Activated T-cell treated with anti-CD3 and anti-CD28 coated beads, Interleukin-2, amount 50 U/mL, for 72 hours (primary cell): ENCODE results near the gene NMRK1. TPM values are rescaled to one million over a fixed set of nuclear protein-coding genes. Genes with fewer than 3 reads are reported as not detected.

Experiments
- ATAC-seq, 2 donors: fragments of 150-1000 bp; cut with Tn5 transposase; replicated peaks in 1 of 2; 2 replicates each; pipeline ENCODE4 v1.10.0; 2021; ENCODE audit warnings: moderate library complexity in 2 of 2, mild to moderate bottlenecking in 1 of 2
- DNase-seq, 2 donors: peaks; one replicate each; pipeline ENCODE4 v3.0.0; 2021 to 2022; ENCODE audit warnings: mixed read lengths in 1 of 2
- H3K27ac Mint-ChIP-seq: one replicate; pipeline ENCODE4 v1.8.0; 2022; ENCODE audit warnings: mild to moderate bottlenecking, moderate library complexity, mixed read lengths
- H3K27me3 Mint-ChIP-seq: one replicate; pipeline ENCODE4 v1.8.0; 2022; ENCODE audit warnings: low read depth, mixed read lengths
- H3K36me3 Mint-ChIP-seq, 2 donors: one replicate each; pipeline ENCODE4 v1.8.0; 2022; ENCODE audit warnings: mixed read lengths in 2 of 2, mild to moderate bottlenecking in 1 of 2; ENCODE audit not compliant: insufficient read depth in 2 of 2
- H3K4me1 Mint-ChIP-seq: one replicate; pipeline ENCODE4 v1.8.0; 2022; ENCODE audit warnings: low read depth, mixed read lengths
- H3K4me3 Mint-ChIP-seq, 2 donors: one replicate each; pipeline ENCODE4 v1.8.0; 2022; ENCODE audit warnings: mild to moderate bottlenecking in 2 of 2, mixed read lengths in 2 of 2, moderate library complexity in 2 of 2
- H3K9me3 Mint-ChIP-seq, 2 donors: one replicate each; pipeline ENCODE4 v1.8.0; 2022; ENCODE audit warnings: mixed read lengths in 2 of 2
- total RNA-seq, 2 donors: library from RNA; stranded (reverse); gene quantifications; one replicate each; pipeline ENCODE4 v1.2.3, GENCODE V29; 2022

Gene NMRK1
- total RNA-seq, result 10 to 100 TPM; 41.0 to 59.3 TPM

GRCh38 chr9:75087824-75088645 is at the start of gene NMRK1, which contains the start of gene OSTF1:
NMRK1 (minus strand) TSS chr9:75088155; CDS start chr9:75083115, 5,040 bp downstream.
OSTF1 (plus strand) TSS chr9:75088514; CDS start chr9:75088693, 179 bp downstream.
- Mint-ChIP-seq H3K4me3 (peak within 1 kb of the TSS; percentile 93 to 98), H3K36me3 (peaks cover 2 to 5% of the 10 kb centered on the region in 2 donors), H3K27me3 (no peaks in the 10 kb centered on the region), H3K9me3 (no peaks in the 10 kb centered on the region), H3K27ac (peak within 1 kb of the TSS; percentile 97), H3K4me1 (peaks cover 66% of the 10 kb centered on the region)
- DNase-seq, result peak; percentile 95 to 97
- ATAC-seq, result peak; percentile 88 to 91

GRCh38 chr9:75134495-75134894 is 46.5 kb upstream of the NMRK1 start:
- peaks cover 0 to 5% of the 10 kb centered on the region in 2 donors for H3K9me3 Mint-ChIP-seq
- no peak overlapping the region for H3K27ac Mint-ChIP-seq
- peaks cover 20 to 44% of the 10 kb centered on the region in 2 donors for H3K36me3 Mint-ChIP-seq

DNA sequence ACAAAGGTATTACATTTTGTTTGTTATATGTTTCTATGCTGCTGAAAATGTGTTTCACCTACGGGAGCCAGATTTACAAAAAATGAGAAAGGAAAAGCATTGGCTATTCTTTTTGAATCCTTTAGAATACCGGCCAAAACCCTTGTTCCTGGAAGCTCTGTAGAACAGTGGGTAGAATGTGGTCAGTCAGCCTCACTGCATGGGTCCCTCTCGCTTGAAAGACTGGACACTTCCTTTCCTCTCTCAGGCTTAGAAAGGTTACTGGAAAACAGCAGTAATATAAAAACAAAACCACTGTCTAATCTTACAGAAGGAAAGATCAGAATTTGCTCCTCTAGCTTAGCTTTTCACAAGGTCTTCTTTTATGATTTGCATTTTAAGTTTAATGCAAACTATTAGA is 45.4 kb upstream of the NMRK1 start:
- H3K27me3 Mint-ChIP-seq, result no peaks in the 10 kb centered on the region
- no peak for DNase-seq
- ATAC-seq, result no peak
- H3K4me1 Mint-ChIP-seq, result peaks cover 12% of the 10 kb centered on the region
- peaks cover 0 to 5% of the 10 kb centered on the region in 2 donors for H3K9me3 Mint-ChIP-seq
- no peak overlapping the region for H3K4me3 Mint-ChIP-seq
- peaks cover 22 to 47% of the 10 kb centered on the region in 2 donors for H3K36me3 Mint-ChIP-seq
- peak overlapping the region; percentile 86 for H3K27ac Mint-ChIP-seq

More at GRCh38 chr9:75134495-75134894, 46.5 kb upstream of the NMRK1 start:
- peaks cover 11% of the 10 kb centered on the region for H3K4me1 Mint-ChIP-seq
- H3K27me3 Mint-ChIP-seq, result no peaks in the 10 kb centered on the region
- H3K4me3 Mint-ChIP-seq, result no peak overlapping the region
- ATAC-seq, result no peak
- DNase-seq, result no peak

GRCh38 chr9:75132244-75132643 is 44.3 kb upstream of the NMRK1 start:
- Mint-ChIP-seq H3K4me3 (no peak overlapping the region), H3K4me1 (peaks cover 21% of the 10 kb centered on the region)

DNA sequence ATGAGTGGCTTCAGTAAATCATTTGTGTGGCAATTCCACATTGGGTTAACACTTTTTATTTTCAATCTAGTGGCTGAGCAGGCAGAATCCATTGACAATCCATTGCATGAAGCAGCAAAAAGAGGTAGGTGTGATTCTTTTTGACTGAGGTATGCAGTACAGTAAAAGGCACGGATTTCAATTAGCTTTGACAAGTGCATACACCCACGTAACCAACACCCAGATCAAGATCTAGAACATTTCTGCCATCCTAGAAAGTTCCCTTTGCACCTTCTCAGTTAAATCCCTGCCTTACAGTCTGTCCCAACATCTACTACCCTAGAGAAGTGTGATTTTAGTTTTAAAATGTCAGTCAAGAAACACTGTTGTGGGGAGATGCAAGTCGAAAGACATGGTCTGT is 43.7 kb upstream of the NMRK1 start:
- peaks cover 21% of the 10 kb centered on the region for H3K4me1 Mint-ChIP-seq
- H3K27ac Mint-ChIP-seq, result peak overlapping the region; percentile 23
- no peak for ATAC-seq
- no peak for DNase-seq
- no peaks in the 10 kb centered on the region for H3K27me3 Mint-ChIP-seq
- H3K9me3 Mint-ChIP-seq, result peaks cover 0 to 5% of the 10 kb centered on the region in 2 donors
- no peak overlapping the region for H3K4me3 Mint-ChIP-seq
- peaks cover 17 to 36% of the 10 kb centered on the region in 2 donors for H3K36me3 Mint-ChIP-seq

More at GRCh38 chr9:75132244-75132643, 44.3 kb upstream of the NMRK1 start:
- H3K27ac Mint-ChIP-seq, result peak overlapping the region; percentile 23
- no peak for DNase-seq
- H3K36me3 Mint-ChIP-seq, result peaks cover 19 to 42% of the 10 kb centered on the region in 2 donors
- no peaks in the 10 kb centered on the region for H3K27me3 Mint-ChIP-seq
- peaks cover 0 to 5% of the 10 kb centered on the region in 2 donors for H3K9me3 Mint-ChIP-seq
- ATAC-seq, result no peak

- Mint-ChIP-seq H3K4me1 (peaks cover 21% of the 10 kb centered on the region), H3K36me3 (peaks cover 12 to 26% of the 10 kb centered on the region in 2 donors), H3K4me3 (no peak overlapping the region)
These were observed 42.8 kb upstream of the NMRK1 start for GRCh38 chr9:75130621-75131230.

GRCh38 chr9:75130172-75130571 is 42.2 kb upstream of the NMRK1 start:
- Mint-ChIP-seq H3K4me3 (no peak overlapping the region), H3K27me3 (no peaks in the 10 kb centered on the region), H3K27ac (peak overlapping the region; percentile 29), H3K4me1 (peaks cover 22% of the 10 kb centered on the region), H3K36me3 (peaks cover 12 to 23% of the 10 kb centered on the region in 2 donors), H3K9me3 (peaks cover 0 to 3% of the 10 kb centered on the region in 2 donors)
- DNase-seq (no peak), ATAC-seq (no peak)

More at GRCh38 chr9:75130621-75131230, 42.8 kb upstream of the NMRK1 start:
- no peak for DNase-seq
- Mint-ChIP-seq H3K27ac (peak overlapping the region; percentile 60), H3K9me3 (peaks cover 0 to 5% of the 10 kb centered on the region in 2 donors), H3K27me3 (no peaks in the 10 kb centered on the region)
- ATAC-seq, result no peak

GRCh38 chr9:75128535-75128934 is 40.6 kb upstream of the NMRK1 start:
- Mint-ChIP-seq H3K4me1 (peaks cover 31% of the 10 kb centered on the region), H3K4me3 (peak overlapping the region; percentile 12 to 37), H3K36me3 (peaks cover 7 to 20% of the 10 kb centered on the region in 2 donors), H3K27me3 (no peaks in the 10 kb centered on the region), H3K27ac (peak overlapping the region; percentile 76), H3K9me3 (no peaks in the 10 kb centered on the region)
- peak; percentile 90 to 98 for ATAC-seq
- no peak for DNase-seq

- DNase-seq (no peak), ATAC-seq (no peak)
- Mint-ChIP-seq H3K27ac (peak overlapping the region; percentile 8), H3K4me1 (peaks cover 30% of the 10 kb centered on the region), H3K36me3 (peaks cover 13 to 22% of the 10 kb centered on the region in 2 donors), H3K27me3 (no peaks in the 10 kb centered on the region), H3K4me3 (no peak overlapping the region), H3K9me3 (peaks cover 0 to 1% of the 10 kb centered on the region in 2 donors)
These were observed 35.7 kb upstream of the NMRK1 start for GRCh38 chr9:75123696-75124095.

DNA sequence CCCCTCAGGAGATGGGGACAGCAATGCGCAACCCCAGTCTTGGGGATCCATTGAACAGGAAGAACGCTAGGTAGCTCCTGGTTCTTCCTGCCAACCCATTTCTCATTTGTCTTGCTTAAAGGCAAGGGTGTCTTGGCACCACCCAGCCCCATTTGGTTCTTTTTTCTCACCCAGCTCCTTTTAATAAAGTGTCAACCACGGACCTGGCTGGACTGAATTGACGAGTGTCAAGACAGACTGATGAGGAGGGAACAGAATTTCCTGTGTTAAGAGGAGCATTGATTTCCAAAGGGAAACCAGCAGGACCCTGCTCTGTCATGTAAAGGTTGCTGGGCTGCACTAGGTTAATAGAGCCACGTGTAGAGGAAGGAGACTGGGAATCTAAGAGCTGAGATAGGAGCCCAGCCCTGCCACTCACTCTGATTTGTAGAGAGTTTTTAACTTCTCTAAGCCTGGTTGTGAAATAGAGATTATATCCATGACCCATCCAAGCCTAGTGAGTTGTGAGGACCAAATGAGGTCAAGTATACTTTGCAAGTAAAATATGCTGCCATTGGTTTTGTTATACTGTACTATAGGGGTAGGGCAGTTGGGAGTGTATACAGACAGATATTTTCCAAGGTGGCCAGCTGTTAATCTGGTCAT is 34.1 kb upstream of the NMRK1 start:
- Mint-ChIP-seq H3K36me3 (peaks cover 23 to 33% of the 10 kb centered on the region in 2 donors), H3K4me1 (peaks cover 33% of the 10 kb centered on the region), H3K27me3 (no peaks in the 10 kb centered on the region), H3K27ac (peak overlapping the region; percentile 21), H3K9me3 (peaks cover 6 to 9% of the 10 kb centered on the region in 2 donors), H3K4me3 (no peak overlapping the region)
- ATAC-seq, result no peak
- DNase-seq, result no peak

DNA sequence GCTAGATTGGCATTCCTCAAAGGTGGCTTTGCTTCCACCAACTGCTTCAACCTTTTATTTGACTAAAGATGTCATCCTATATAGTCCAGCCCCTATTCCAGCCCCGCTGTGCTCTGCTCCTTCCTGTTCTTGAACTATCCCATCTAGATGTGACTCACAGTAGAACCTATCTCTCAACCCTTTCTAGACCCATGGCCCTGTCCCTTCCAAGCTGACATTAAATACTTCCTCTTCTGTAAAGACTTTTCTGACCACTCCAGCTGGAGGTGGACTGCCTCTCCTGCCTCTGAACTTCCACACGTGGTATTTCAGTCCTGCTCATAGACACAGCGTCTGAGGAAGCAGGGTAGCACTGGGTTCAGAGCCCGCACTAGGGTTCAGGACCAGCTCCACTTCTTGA is 32.7 kb upstream of the NMRK1 start:
- Mint-ChIP-seq H3K36me3 (peaks cover 23 to 33% of the 10 kb centered on the region in 2 donors), H3K27me3 (no peaks in the 10 kb centered on the region), H3K27ac (no peak overlapping the region), H3K4me1 (peaks cover 43% of the 10 kb centered on the region), H3K4me3 (no peak overlapping the region), H3K9me3 (peaks cover 6 to 9% of the 10 kb centered on the region in 2 donors)
- DNase-seq, result no peak
- ATAC-seq, result no peak

- Mint-ChIP-seq H3K27me3 (no peaks in the 10 kb centered on the region), H3K4me1 (peaks cover 54% of the 10 kb centered on the region), H3K9me3 (peaks cover 6 to 9% of the 10 kb centered on the region in 2 donors), H3K4me3 (peak overlapping the region; percentile 5 to 72), H3K36me3 (peaks cover 23 to 30% of the 10 kb centered on the region in 2 donors), H3K27ac (peak overlapping the region; percentile 91)
- DNase-seq (peak; percentile 25 to 26), ATAC-seq (peak; percentile 97 to 98)
These were observed 29.6 kb upstream of the NMRK1 start for GRCh38 chr9:75117564-75117963.
